HG03575 (cell line): Measurements from ENCODE around the gene CFAP53.
"Not testable (repeated sequence)": the region's sequence is repeated elsewhere in the genome, so short reads cannot be mapped to it uniquely, and the experiment has no call there.

Source experiments
- ATAC-seq: cut with Tn5 transposase; IDR thresholded peaks from one replicate; pipeline ENCODE4 v1.9.1; 2021; ENCODE audit not compliant: unreplicated experiment, insufficient number of reproducible peaks, low FRiP score; ENCODE audit errors: extremely low read depth

The CFAP53 gene

GRCh38 chr18:50289108-50289443, 22.8 kb upstream of the CFAP53 start:
- no peak for ATAC-seq

DNA sequence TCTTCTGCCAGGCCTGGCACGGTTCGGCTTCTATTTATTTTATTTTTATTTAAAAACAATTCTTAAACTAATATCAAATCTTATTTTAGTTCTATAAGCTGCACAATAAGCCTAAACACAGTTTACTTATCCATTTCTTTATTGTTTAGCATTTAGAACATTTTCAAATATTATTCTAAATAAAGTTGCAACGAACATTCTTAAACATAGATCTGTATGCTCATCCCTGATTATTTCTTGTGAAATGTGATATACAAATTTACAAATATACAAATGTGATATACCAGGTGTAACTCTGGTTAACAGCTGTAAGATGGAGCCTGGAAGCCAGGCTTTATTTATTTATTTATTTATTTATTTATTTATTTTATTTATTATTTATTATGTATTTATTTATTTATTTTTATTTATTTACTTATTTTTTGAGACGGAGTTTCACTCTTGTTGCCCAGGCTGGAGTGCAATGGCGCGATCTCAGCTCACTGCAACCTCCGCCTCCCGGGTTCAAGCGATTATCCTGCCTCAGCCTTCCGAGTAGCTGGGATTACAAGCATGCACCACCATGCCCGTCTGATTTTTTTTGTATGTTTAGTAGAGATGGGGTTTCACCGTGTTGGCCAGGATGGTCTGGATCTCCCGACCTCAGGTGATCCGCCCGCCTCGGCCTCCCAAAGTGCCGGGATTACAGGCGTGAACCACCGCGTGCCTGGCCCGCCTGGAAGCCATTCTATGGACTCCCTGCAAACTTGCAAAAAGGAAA, 22.2 kb upstream of the CFAP53 start:
- ATAC-seq, result not testable (repeated sequence)

DNA sequence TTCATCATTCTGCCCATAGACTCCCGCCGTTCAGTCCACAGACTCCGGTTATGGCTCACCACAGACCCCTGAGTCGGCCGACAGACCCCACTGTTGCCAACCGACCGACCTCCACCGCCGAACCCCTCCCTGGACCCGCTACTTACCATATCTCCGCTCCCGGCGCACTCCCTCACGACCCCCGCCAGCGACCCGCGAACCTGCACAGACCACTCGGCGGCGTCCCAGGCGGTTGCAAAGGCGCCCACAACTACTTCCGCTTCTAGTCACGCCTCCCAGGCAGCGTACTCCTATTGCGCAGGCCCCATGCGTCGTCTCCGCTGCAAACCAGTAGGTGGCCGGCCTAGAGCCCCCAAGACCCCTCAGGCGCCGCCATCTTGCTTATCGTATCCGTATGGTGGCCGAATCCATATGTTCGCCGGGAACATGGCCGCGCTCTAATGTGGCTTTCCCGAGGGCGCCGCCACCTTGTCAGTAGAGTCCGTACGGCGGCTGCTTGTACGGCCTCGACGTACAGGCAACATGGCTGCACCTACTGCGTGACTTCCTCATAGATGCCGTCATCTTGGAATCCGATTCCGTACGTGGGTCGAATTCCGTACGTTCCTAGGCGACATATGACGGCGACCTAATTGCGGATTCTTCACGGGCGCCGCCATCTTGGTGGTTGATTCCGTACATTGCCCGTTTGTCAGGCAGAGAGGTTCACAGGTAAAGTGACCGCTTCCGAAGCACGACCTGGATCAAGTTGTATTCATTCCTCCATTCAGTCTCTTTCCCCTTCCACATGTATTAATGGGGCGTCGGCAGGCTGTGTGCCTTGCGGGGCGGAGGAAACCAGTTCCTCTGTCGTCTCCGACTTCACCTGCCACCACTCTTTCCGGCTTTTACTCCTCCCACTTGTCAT, 21.4 kb upstream of the CFAP53 start, which contains the start of gene CXXC1:
CXXC1 (minus strand) TSS at position 252 of the 907 bp plus-strand sequence; CDS start at position 149, 103 bp downstream.
- ATAC-seq, result peak; percentile 77

- ATAC-seq, result no peak
Measured at GRCh38 chr18:50287028-50287440, 20.7 kb upstream of the CFAP53 start.

DNA sequence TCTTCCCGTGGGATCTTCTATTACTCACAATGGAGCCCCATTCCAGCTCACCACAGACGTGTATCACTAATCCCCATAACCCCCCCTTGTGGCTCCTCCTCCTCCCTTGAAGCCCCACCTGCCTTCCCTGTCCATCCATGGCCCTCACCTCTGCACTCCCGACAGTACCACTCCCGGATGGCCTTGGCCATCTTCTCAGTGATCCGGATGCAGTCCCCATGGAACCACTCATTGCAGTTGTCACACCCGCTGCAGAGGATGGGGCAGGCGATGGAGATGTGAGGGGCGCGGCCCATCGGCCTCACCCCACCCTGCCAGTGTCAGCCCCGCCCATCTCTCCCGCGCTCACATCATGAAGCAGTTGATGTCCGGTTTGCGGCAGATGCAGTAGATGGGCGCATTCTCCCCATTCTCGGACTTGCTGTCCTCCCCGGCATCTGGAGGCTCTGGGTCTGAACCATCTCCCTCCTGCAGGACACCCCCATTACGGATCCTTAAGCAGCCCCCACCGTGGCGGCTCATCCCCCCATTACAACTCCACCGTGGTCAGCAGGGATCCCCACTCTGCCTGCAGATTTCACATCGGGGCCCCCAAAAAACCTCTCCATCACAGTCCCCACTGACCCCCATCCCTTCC, 20.2 kb upstream of the CFAP53 start:
- ATAC-seq, result no peak

GRCh38 chr18:50285631-50286321, 19.5 kb upstream of the CFAP53 start:
- no peak for ATAC-seq

GRCh38 chr18:50285071-50285470, 18.8 kb upstream of the CFAP53 start:
- ATAC-seq, result no peak

DNA sequence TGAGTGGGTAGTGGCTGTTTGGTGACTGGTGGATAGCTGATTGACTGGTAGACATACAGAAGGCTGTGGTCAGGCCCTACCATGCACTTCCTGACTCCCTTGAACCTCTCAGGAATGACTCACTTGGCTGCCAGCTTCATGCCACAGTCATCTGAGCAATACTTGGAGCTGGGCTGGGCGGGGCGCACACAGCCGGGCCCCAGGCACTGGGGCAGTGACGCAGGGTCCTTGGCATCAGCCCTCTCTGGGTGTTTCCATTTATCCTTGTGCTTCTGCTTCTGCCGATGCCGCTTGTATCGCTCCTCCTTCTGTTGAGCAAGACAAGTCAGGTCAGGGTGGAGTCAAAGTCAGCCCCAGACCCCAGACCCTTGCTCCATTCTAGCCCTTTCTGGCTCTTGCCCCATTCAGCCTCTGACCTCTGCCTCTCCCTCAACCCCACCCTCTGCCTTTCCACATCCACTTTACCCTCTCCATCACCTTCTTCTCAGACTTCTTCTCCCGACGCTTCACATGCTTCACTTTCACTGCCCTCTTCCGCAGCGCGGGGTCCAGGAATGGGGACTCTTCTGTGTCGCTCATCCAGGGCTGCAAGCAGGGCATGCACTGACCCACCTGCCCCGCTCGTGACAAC, 18.1 kb upstream of the CFAP53 start:
- ATAC-seq, result no peak

DNA sequence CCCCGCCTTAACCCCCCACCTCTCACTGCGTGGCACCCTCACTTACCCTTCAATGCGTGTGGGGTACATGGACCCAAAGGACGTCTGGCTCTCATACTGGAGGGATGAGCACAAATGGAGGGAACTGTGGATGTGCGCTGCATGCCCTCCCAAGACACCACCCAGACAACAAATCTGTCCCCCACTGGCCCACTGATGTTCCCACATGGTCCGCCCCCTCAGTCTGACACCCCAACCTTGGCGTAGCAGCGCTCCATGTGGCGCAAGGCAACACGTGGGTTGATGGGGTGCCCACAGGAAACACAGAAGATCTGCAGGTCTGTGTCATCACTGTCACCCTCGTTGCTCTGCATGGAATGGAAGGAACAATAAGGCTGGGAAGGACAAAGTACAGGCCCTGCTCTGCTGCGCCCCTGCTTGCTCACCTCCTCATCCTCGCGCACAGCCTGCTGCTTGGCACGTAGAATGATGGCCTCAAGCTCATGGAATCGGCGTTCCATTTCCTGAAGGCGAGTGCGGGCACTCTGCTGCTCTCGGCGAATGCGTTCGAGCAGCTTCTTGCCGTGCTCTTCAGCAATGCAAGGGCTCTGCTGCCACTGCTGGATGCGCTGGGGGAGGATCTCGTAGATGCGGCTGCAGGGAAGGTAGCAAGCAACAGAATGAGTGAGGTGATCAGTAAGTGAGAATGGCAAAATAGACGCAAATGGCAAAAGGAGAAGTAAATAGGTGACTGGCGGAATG, 17.3 kb upstream of the CFAP53 start:
- ATAC-seq, result no peak

DNA sequence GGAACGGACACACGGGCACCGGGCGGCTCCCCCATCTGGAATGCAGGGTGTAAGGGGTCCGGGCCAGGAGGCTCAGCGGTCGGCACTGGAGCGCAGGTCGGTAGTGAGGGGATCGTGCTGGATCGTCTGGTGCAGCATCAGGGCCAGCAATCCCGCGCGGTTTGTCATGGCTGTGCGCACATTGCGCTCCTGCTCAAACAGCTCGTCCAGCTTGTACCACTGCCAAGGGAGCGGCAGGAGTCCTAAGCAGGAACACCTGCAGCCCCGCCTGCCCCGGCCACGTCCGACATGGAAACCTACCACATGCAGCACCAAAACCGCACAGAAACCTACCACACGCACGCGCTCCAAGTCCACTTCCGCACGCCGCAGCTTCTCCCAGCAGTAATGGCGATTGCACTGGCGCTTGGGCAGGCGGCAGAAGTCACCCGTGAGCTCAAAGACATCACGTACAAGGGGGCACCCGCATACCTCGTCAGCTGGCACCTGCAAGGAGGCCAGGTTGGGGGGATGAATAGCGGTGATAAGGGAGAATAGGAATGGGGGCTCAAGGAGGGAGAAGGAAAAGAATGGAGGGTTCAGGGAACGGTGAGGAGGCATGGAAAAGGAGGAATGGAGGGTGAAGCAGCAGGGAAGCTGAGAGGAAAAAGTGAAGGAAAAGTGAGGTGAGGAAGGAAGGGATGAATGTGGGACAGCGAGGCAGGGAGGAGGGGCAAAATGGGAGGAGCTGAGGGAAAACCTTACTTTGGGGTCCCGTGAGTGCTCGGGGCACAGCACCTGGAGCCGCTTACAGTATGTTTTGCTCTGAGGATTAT, 16.4 kb upstream of the CFAP53 start:
- ATAC-seq, result no peak

- ATAC-seq, result no peak
Measured at GRCh38 chr18:50281972-50282520, 15.8 kb upstream of the CFAP53 start.

- ATAC-seq, result peak; percentile 87
Measured at GRCh38 chr18:50281295-50281971, 15.1 kb upstream of the CFAP53 start, which contains the start of gene MBD1. Gene MBD1, minus strand, starts transcription at chr18:50281523. Its CDS starts 1,531 bp downstream, at chr18:50279992.

DNA sequence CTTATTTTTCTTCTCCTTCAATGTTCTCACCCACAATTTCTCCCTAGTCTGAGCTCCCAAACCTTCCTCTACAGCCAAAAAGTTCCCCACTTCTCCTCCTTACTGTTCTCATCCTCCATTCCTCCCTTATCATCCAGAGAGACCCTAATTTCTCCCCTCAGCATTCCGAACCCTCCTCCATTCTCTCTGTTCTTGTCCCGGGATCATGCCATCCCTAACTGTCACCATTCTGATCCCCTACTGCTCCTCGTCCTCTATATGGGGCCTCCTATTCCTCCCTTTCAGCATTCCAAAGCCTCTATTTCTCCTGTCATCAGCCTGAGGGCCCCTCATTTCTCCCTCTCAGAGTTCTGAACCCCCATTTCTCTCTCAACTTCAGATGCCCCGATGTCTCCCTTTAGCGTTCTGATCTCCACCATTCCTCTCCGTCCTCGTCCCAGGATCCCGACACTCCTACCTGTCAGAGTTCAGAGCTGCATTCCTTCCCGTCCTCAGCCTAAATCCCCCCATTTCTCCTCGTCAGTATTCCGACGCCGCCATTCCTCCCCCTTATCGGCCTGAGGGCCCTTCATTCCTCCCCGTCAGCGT, 14.5 kb upstream of the CFAP53 start:
- no peak for ATAC-seq

GRCh38 chr18:50279752-50280151, 13.5 kb upstream of the CFAP53 start:
- no peak for ATAC-seq

DNA sequence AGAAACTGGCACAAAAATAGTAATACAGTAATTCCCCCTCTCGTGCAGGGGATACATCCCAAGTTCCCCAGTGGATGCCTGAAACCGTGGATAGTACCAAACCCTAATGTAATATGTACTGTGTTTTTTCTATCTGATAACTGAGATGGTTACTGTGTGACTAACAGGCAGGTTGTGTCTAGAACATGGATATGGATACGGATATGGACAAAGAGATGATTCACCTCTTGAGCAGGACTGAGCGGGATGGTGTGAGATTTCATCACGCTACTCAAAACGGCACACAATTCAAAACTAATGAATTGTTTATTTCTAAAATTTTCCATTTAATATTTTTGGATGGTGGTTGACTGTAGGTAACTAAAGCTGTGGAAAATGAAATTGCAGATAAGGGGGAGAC, 11.6 kb upstream of the CFAP53 start:
- no peak for ATAC-seq

GRCh38 chr18:50276452-50276851, 10.2 kb upstream of the CFAP53 start:
- no peak for ATAC-seq
